H1 (cell line): ENCODE measurements around the gene IFT43. TPM values are rescaled to one million over a fixed set of nuclear protein-coding genes. Genes with fewer than 3 reads are reported as not detected.

Experiments
- CTCF ChIA-PET: fragments of 300-600 bp; sonication (Branson Sonifier 250); formaldehyde crosslinking; loops from one replicate; lab custom pipeline; 2021; ENCODE audit not compliant: partially characterized antibody; lab: Charles Lee
- POLR2A ChIA-PET: fragments of 300-600 bp; sonication (Branson Sonifier 250); formaldehyde crosslinking; loops from one replicate; lab custom pipeline; 2021; ENCODE audit warnings: inconsistent platforms; ENCODE audit not compliant: partially characterized antibody; lab: Charles Lee
- DNase-seq, 2 experiments: peaks; one replicate each; pipeline versions ENCODE4 v3.0.0 to v3.0.0-alpha.2; 2010 to 2022; ENCODE audit warnings: low spot score in 2 of 2, low read depth in 1 of 2, mixed read lengths in 1 of 2
- FAIRE-seq: peaks from 2 replicates; lab custom pipeline; 2011; peaks lifted over from hg19 to GRCh38; lab: Jason Lieb, UNC
- H2AFZ ChIP-seq: 2 replicates; pipeline ENCODE4 v1.8.1; 2012; ENCODE audit warnings: low read length, inconsistent platforms
- H2AK5ac ChIP-seq: 2 replicates; pipeline ENCODE4 v1.6.1; 2013; ENCODE audit warnings: low read depth, low read length
- H2BK120ac ChIP-seq: replicated peaks from 2 replicates; pipeline ENCODE3; 2013; ENCODE audit warnings: low read depth, low read length, inconsistent platforms
- H2BK12ac ChIP-seq: 2 replicates; pipeline ENCODE4 v1.6.1; 2013; ENCODE audit warnings: low read depth, low read length
- H2BK15ac ChIP-seq: 2 replicates; pipeline ENCODE4 v1.6.1; 2013; ENCODE audit warnings: low read length
- H2BK20ac ChIP-seq: 2 replicates; pipeline ENCODE4 v1.6.1; 2013; ENCODE audit warnings: low read length
- H2BK5ac ChIP-seq: 2 replicates; pipeline ENCODE4 v1.6.1; 2013; ENCODE audit warnings: low read depth, low read length
- H3K14ac ChIP-seq: 2 replicates; pipeline ENCODE4 v1.6.1; 2013; ENCODE audit warnings: inconsistent platforms; ENCODE audit not compliant: insufficient read length
- H3K18ac ChIP-seq: 2 replicates; pipeline ENCODE4 v1.6.1; 2013; ENCODE audit warnings: low read length; ENCODE audit errors: extremely low read depth
- H3K23ac ChIP-seq: 2 replicates; pipeline ENCODE4 v1.6.1; 2013; ENCODE audit warnings: inconsistent platforms; ENCODE audit not compliant: insufficient read length
- H3K23me2 ChIP-seq: 2 replicates; pipeline ENCODE4 v1.6.1; 2013; ENCODE audit warnings: low read depth, low read length
- H3K27ac ChIP-seq: 2 replicates; pipeline ENCODE4 v1.6.1; 2011; ENCODE audit warnings: low read depth, low read length, inconsistent platforms
- H3K27me3 ChIP-seq, 4 experiments: replicated peaks in 1 of 4; 1 replicate in 1 of 4; 2 replicates in 3 of 4; pipeline versions ENCODE4 v1.6.1 to v1.8.1; 2011 to 2013; ENCODE audit warnings: low read length in 3 of 4, mild to moderate bottlenecking in 3 of 4, inconsistent platforms in 2 of 4, mixed read lengths in 2 of 4, moderate library complexity in 1 of 4; ENCODE audit not compliant: control insufficient read depth in 3 of 4, insufficient read depth in 3 of 4; ENCODE audit errors: extremely low read depth in 1 of 4
- H3K36me3 ChIP-seq, 4 experiments: 2 replicates each; pipeline versions ENCODE4 v1.6.1 to v1.8.1; 2011 to 2013; ENCODE audit warnings: mild to moderate bottlenecking in 4 of 4, low read length in 3 of 4, moderate library complexity in 2 of 4, control low read depth in 1 of 4, inconsistent platforms in 1 of 4; ENCODE audit not compliant: insufficient read depth in 4 of 4, control insufficient read depth in 2 of 4
- H3K4ac ChIP-seq: replicated peaks from 2 replicates; pipeline ENCODE3; 2013; ENCODE audit warnings: low read length, low read depth, mixed read lengths, inconsistent platforms; ENCODE audit not compliant: insufficient read length
- H3K4me1 ChIP-seq, 4 experiments: replicated peaks in 1 of 4; 1 replicate in 1 of 4; 2 replicates in 3 of 4; pipeline versions ENCODE4 v1.6.1 to v1.8.1; 2011 to 2013; ENCODE audit warnings: low read length in 3 of 4, inconsistent platforms in 2 of 4, mixed read lengths in 1 of 4; ENCODE audit not compliant: insufficient read depth in 4 of 4, control insufficient read depth in 3 of 4
- H3K4me2 ChIP-seq, 2 experiments: 2 replicates each; pipeline versions ENCODE4 v1.6.1 to v1.8.1; 2011 to 2013; ENCODE audit warnings: low read depth in 2 of 2, low read length in 2 of 2, control low read depth in 1 of 2, inconsistent platforms in 1 of 2, mild to moderate bottlenecking in 1 of 2; ENCODE audit not compliant: insufficient read depth in 1 of 2
- H3K4me3 ChIP-seq, 4 experiments: fragments of 200-600, 300-600 bp in 1 of 4; sonication (generic), shearing (Covaris generic), sonication (Bioruptor Twin) in 1 of 4; 2 replicates each; pipeline versions ENCODE4 v1.5.1 to v1.8.1; 2011 to 2016; ENCODE audit warnings: low read length in 4 of 4, low read depth in 3 of 4, control low read depth in 2 of 4, inconsistent platforms in 2 of 4, mild to moderate bottlenecking in 2 of 4, mixed read lengths in 1 of 4, moderate library complexity in 1 of 4; ENCODE audit not compliant: insufficient read depth in 2 of 4; ENCODE audit errors: extremely low read depth in 1 of 4
- H3K56ac ChIP-seq: replicated peaks from 2 replicates; pipeline ENCODE3; 2013; ENCODE audit warnings: low read depth, mild to moderate bottlenecking, mixed read lengths, low read length, inconsistent platforms; ENCODE audit not compliant: insufficient read length
- H3K79me1 ChIP-seq: 2 replicates; pipeline ENCODE4 v1.6.1; 2013; ENCODE audit warnings: low read depth, low read length, control low read depth
- H3K79me2 ChIP-seq, 2 experiments: 2 replicates each; pipeline versions ENCODE4 v1.6.1 to v1.8.1; 2012 to 2013; ENCODE audit warnings: low read length in 2 of 2, mild to moderate bottlenecking in 2 of 2, inconsistent platforms in 1 of 2; ENCODE audit not compliant: insufficient read depth in 2 of 2, control insufficient read depth in 1 of 2
- H3K9ac ChIP-seq, 4 experiments: replicated peaks in 1 of 4; 1 replicate in 1 of 4; 2 replicates in 3 of 4; pipeline versions ENCODE4 v1.6.1 to v1.8.1; 2011 to 2013; ENCODE audit warnings: low read depth in 3 of 4, low read length in 3 of 4, control low read depth in 2 of 4, mild to moderate bottlenecking in 2 of 4, moderate library complexity in 2 of 4, inconsistent platforms in 1 of 4; ENCODE audit errors: extremely low read depth in 1 of 4
- H3K9me3 ChIP-seq, 2 experiments: 2 replicates each; pipeline versions ENCODE4 v1.6.1 to v1.8.1; 2012 to 2013; ENCODE audit warnings: mild to moderate bottlenecking in 2 of 2, moderate library complexity in 2 of 2, control low read depth in 1 of 2, inconsistent platforms in 1 of 2, low read depth in 1 of 2, low read length in 1 of 2, mixed read lengths in 1 of 2; ENCODE audit not compliant: insufficient read depth in 2 of 2
- H4K20me1 ChIP-seq, 2 experiments: replicated peaks in 1 of 2; 2 replicates each; pipeline versions ENCODE3 to v1.8.1; 2011 to 2013; ENCODE audit warnings: inconsistent platforms in 2 of 2, low read length in 2 of 2, mild to moderate bottlenecking in 1 of 2; ENCODE audit not compliant: insufficient read depth in 2 of 2, control insufficient read depth in 1 of 2
- H4K5ac ChIP-seq: 2 replicates; pipeline ENCODE4 v1.6.1; 2013; ENCODE audit warnings: low read length, low read depth, mixed read lengths, inconsistent platforms; ENCODE audit not compliant: insufficient read length
- H4K8ac ChIP-seq: 2 replicates; pipeline ENCODE4 v1.8.0; 2013; ENCODE audit warnings: mild to moderate bottlenecking, moderate library complexity, low read length, inconsistent platforms; ENCODE audit not compliant: insufficient read depth; ENCODE audit errors: extremely low read depth
- H4K91ac ChIP-seq: replicated peaks from 2 replicates; pipeline ENCODE3; 2013; ENCODE audit warnings: low read length, mixed read lengths, inconsistent platforms; ENCODE audit not compliant: insufficient read length
- CHD2 ChIP-seq: IDR thresholded peaks from 2 replicates; pipeline ENCODE4 v1.6.1; 2012; ENCODE audit warnings: low read length, improper control_type of control experiment
- MAFK ChIP-seq: IDR thresholded peaks from 2 replicates; pipeline ENCODE4 v1.6.1; 2012; ENCODE audit warnings: low read depth, mild to moderate bottlenecking, improper control_type of control experiment, low read length
- SP4 ChIP-seq: IDR thresholded peaks from 2 replicates; pipeline ENCODE4 v1.6.1; 2012; ENCODE audit warnings: low read length, inconsistent platforms
- WGBS, 2 experiments: shearing (Covaris generic) in 1 of 2; methylation state at CpG; one replicate each; pipeline versions ENCODE4 v1.1.6 to v1.1.7; 2013 to 2015; ENCODE audit warnings: low lambda C conversion rate in 2 of 2, mixed read lengths in 2 of 2, inconsistent platforms in 1 of 2, low coverage in 1 of 2, missing lambda C conversion rate in 1 of 2; ENCODE audit not compliant: insufficient replicate concordance in 2 of 2, insufficient coverage in 1 of 2, insufficient read length in 1 of 2; ENCODE audit errors: extremely low coverage in 1 of 2, missing lambda C conversion rate in 1 of 2; 5-methylcytosine and 5-hydroxymethylcytosine counted together
- polyA plus RNA-seq, 7 experiments: library from polyadenylated mRNA; depleted of rRNA in 3 of 7; stranded (reverse) in 5 of 7; unstranded in 2 of 7; fragments of >200 nt in 5 of 7; fragments of 200-250 nt in 2 of 7; gene quantifications; 1 replicate in 5 of 7; 2 replicates in 1 of 7; 4 replicates in 1 of 7; pipeline versions ENCODE4 v1.2.1 to v1.2.3, GENCODE V29; 2011 to 2013; ENCODE audit warnings: missing spikeins in 2 of 7, mixed read lengths in 2 of 7
- total RNA-seq: library from RNA; stranded (reverse); fragmentation: NEBNext Ultra II Directional; extraction: Animal tissue kit (Norgen Biotek cat#: 25700); gene quantifications from 2 replicates; pipeline ENCODE4 v1.2.1, GENCODE V29; 2021

Gene IFT43
- total and polyA plus RNA-seq, 2 of the 8 experiments (the other 6 are each of a cell fraction or from before 2014, with no cell fraction given), result 17.0 to 20.8 TPM

DNA sequence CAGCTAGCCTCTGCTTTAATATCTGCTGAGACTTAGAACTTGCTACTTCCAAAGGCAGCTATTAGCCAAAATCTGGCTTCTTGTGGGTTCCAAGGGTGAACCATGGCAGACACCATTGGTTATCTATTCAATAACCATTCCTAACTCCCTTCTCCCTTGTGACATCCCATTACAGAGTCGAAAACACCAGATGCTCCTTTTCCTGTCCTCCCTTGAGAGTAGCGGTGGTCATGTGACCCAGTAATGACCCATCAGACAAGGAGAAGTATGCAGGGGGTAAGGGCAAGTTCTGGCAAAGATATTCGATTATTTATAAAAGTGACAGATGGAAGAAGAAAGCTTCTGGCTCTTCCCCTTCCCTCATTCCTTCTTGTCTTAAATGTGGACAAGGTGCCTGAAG, 23.9 kb upstream of the IFT43 start:
- H3K56ac ChIP-seq, result no peak overlapping the region
- H3K18ac ChIP-seq, result no peak overlapping the region
- H3K4me2 ChIP-seq, result no peak overlapping the region
- no peak overlapping the region for H2BK20ac ChIP-seq
- no peaks in the 10 kb centered on the region for H3K36me3 ChIP-seq
- H4K20me1 ChIP-seq, result no peaks in the 10 kb centered on the region
- ChIA-PET CTCF (interaction anchor here (0.6 to 1.8 kb wide), 5 partner anchors 17 to 241 kb away, joined by 3 to 7 read pairs (median 3); no protein-coding TSS in a partner anchor), POLR2A (interaction anchor here (1.0 kb wide), 1 partner anchor 13 kb away, joined by 3 read pairs; no protein-coding TSS in a partner anchor)
- no peak overlapping the region for H2BK12ac ChIP-seq
- no peaks in the 10 kb centered on the region for H3K79me2 ChIP-seq
- no peaks in the 10 kb centered on the region for H3K9me3 ChIP-seq
- H3K23ac ChIP-seq, result no peak overlapping the region
- no peak overlapping the region for H2BK5ac ChIP-seq
- no peaks in the 10 kb centered on the region for H3K23me2 ChIP-seq
- H3K27me3 ChIP-seq, result no peaks in the 10 kb centered on the region
- no peak overlapping the region for H3K4ac ChIP-seq
- peaks cover 0 to 2% (median 1%) of the 10 kb centered on the region in 4 experiments; a peak in 3 of 7 replicates for H3K4me1 ChIP-seq
- H3K14ac ChIP-seq, result no peak overlapping the region
- no peak overlapping the region for H4K91ac ChIP-seq
- no peak overlapping the region for H2AK5ac ChIP-seq
- H3K9ac ChIP-seq, result no peak overlapping the region
- no peaks in the 10 kb centered on the region for H3K79me1 ChIP-seq
- no peak overlapping the region for H4K5ac ChIP-seq
- H2BK120ac ChIP-seq, result no peak overlapping the region
- TF ChIP-seq CHD2 (no peak), MAFK (no peak), SP4 (no peak)
- H2BK15ac ChIP-seq, result no peak overlapping the region
- WGBS, 2 experiments, result 77% methylated on average over 3 of the region's 3 CpGs; no CpG with 5 or more reads in 1 of the 2 experiments
- no peak overlapping the region for H3K4me3 ChIP-seq
- no peak for FAIRE-seq
- no peak overlapping the region for H3K27ac ChIP-seq
- H4K8ac ChIP-seq, result no peak overlapping the region
- H2AFZ ChIP-seq, result no peak overlapping the region
- DNase-seq, result no peak
